Bronchial epithelial cell (primary cell): ENCODE data around the gene KRT10. TPM values are rescaled to one million over a fixed set of nuclear protein-coding genes. Genes with fewer than 3 reads are reported as not detected.

ENCODE experiments used
- DNase-seq: peaks from one replicate; pipeline ENCODE4 v3.0.0-alpha.2; 2010; ENCODE audit warnings: low read depth
- FAIRE-seq: peaks from 2 replicates; lab custom pipeline; 2011; peaks lifted over from hg19 to GRCh38; lab: Jason Lieb, UNC
- H3K27me3 ChIP-seq: 2 replicates; pipeline ENCODE4 v1.5.1; 2011; ENCODE audit warnings: low read length; ENCODE audit not compliant: control insufficient read depth, insufficient read depth
- H3K36me3 ChIP-seq: 2 replicates; pipeline ENCODE4 v1.5.1; 2011; ENCODE audit warnings: low read length; ENCODE audit not compliant: control insufficient read depth, insufficient read depth
- H3K4me3 ChIP-seq: 2 replicates; pipeline ENCODE4 v1.5.1; 2011; ENCODE audit warnings: mild to moderate bottlenecking, low read depth, low read length, control low read depth
- CTCF ChIP-seq: IDR thresholded peaks from 2 replicates; pipeline ENCODE4 v1.5.1; 2011; ENCODE audit warnings: mild to moderate bottlenecking, moderate library complexity, low read length, control low read depth, inconsistent platforms; ENCODE audit not compliant: insufficient read depth, severe bottlenecking
- total RNA-seq: library from RNA; depleted of rRNA; stranded (reverse); fragments of >200 nt; gene quantifications from 2 replicates; pipeline ENCODE4 v1.2.1, GENCODE V29; 2014

KRT10 gene
- total RNA-seq, 1 donor from 2014 or later: 6.3 TPM

- Histone ChIP-seq H3K27me3 (no peaks in the 10 kb centered on the region), H3K4me3 (no peak overlapping the region), H3K36me3 (no peaks in the 10 kb centered on the region)
- FAIRE-seq (no peak), DNase-seq (no peak)
- no peak for TF ChIP-seq CTCF
These were observed 20.8 kb upstream of the KRT10 start for GRCh38 chr17:40843242-40843641.

- H3K36me3 ChIP-seq: no peaks in the 10 kb centered on the region
- DNase-seq (no peak), FAIRE-seq (no peak)
- H3K4me3 ChIP-seq: no peak overlapping the region
- no peak for TF ChIP-seq CTCF
- no peaks in the 10 kb centered on the region for H3K27me3 ChIP-seq
These were observed 18.8 kb upstream of the KRT10 start for GRCh38 chr17:40841246-40841645.

- TF ChIP-seq CTCF: no peak
- Histone ChIP-seq H3K4me3 (no peak overlapping the region), H3K27me3 (no peaks in the 10 kb centered on the region), H3K36me3 (no peaks in the 10 kb centered on the region)
- FAIRE-seq (no peak), DNase-seq (no peak)
These were observed 16.8 kb upstream of the KRT10 start for GRCh38 chr17:40839194-40839593.

- no peak for FAIRE-seq
- Histone ChIP-seq H3K27me3 (no peaks in the 10 kb centered on the region), H3K36me3 (no peaks in the 10 kb centered on the region), H3K4me3 (no peak overlapping the region)
- no peak for DNase-seq
- no peak for TF ChIP-seq CTCF
These were observed 13.6 kb upstream of the KRT10 start for GRCh38 chr17:40836020-40836419.

GRCh38 chr17:40833882-40834281 is 11.5 kb upstream of the KRT10 start:
- no peak for FAIRE-seq
- Histone ChIP-seq H3K4me3 (no peak overlapping the region), H3K27me3 (no peaks in the 10 kb centered on the region), H3K36me3 (no peaks in the 10 kb centered on the region)
- no peak for TF ChIP-seq CTCF
- no peak for DNase-seq

- FAIRE-seq (no peak), DNase-seq (no peak)
- TF ChIP-seq CTCF: no peak
- Histone ChIP-seq H3K36me3 (no peaks in the 10 kb centered on the region), H3K4me3 (no peak overlapping the region), H3K27me3 (no peaks in the 10 kb centered on the region)
These were observed 10.4 kb upstream of the KRT10 start for GRCh38 chr17:40832840-40833239.
